HG03565 (cell line): ENCODE results near the gene FAM180B.

Experiments used
- ATAC-seq: cut with Tn5 transposase; IDR thresholded peaks from one replicate; pipeline ENCODE4 v1.9.1; 2021; ENCODE audit warnings: mild to moderate bottlenecking, moderate library complexity; ENCODE audit not compliant: unreplicated experiment

Gene FAM180B

DNA sequence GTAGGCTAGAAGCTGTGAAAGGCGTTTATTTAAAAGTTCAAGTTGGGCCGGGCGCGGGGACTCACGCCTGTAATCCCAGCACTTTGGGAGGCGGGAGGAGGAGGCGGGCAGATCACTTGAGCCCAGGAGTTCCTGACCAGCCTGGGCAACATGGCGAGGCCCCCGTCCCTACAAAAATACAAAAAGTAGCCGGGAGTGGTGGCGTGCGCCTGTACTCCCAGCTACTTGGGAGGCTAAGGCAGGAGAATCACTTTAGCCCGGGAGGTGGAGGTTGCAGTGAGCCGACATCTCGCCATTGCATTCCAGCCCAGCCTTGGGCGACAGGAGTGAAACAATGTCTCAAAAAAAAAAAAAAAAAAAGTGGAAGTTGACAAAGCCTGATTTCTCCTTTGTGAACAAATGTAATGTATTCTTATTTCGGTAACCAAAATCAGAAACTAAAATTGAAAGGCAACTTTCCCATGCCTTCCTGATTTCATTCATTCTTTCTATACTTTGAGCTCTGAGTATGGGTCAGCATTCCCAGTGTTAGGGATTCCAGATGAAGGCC is 20.3 kb upstream of the FAM180B start:
- ATAC-seq: no peak

- no peak for ATAC-seq
Measured at GRCh38 chr11:47569646-47570045, 16.8 kb upstream of the FAM180B start.

DNA sequence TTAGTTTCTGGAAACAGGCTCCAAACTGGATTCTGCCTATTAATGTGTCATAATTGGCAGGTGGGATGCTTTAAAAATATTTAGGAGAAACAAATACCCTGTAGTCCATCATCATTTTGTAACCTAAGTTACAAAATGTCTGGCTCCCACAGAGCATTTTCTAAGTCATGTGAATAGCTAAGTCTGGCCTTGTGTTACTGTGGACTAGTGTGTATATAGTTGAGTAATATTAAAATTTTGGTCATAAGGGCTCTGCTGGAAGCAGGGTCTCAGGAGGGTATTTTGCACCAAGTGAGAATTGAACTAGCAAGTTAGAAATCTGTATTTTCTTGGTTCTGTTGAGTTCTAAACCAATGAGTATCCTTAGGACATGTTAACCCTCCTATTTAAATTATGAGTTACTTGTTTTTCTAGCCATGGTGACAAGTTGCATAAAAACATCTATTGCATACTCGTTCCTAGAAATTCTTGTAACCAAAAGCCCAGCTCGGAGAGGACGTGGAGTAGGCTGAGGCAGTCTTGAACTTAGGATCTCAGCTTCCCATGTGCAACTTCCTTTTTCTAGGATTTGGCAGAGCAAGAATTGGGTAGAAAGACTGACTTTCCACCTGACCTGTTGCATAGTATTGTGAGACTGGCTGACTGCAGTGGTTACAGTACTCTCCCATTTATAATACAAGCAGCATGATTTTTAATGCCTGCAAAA is 15.7 kb upstream of the FAM180B start:
- no peak for ATAC-seq

DNA sequence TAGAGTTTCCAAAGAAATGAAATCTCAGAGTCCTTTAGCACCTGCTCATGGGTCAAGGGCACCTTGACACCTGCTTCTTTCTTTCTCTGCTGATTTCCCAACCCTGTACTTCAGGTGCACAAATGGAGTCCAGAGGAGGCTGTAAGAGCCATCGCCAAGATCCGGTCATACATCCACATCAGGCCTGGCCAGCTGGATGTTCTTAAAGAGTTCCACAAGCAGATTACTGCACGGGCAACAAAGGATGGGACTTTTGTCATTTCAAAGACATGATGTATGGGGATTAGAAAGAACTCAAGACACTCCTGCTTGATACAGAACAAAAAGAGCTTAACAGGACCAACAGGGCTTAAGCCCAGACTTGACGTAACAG is 15.1 kb upstream of the FAM180B start:
- no peak for ATAC-seq

DNA sequence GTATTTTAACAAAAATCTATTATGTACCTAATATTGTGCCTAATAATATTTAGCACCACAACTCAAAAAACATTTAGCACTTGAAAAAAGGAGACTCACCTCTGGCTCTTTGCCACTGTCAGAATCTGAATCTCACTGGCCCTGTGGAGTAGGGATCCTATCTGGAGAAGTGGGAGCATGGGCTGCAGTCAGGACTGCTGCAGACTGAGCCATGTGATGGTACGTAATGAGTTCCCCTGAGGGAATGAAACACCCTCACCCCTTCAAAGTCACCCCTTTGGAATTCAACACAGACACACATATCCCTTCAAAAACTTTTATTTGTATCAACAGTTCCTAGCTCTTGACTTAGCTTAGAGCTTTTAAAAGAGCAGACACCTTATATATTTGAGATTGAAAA is 14.6 kb upstream of the FAM180B start:
- no peak for ATAC-seq

DNA sequence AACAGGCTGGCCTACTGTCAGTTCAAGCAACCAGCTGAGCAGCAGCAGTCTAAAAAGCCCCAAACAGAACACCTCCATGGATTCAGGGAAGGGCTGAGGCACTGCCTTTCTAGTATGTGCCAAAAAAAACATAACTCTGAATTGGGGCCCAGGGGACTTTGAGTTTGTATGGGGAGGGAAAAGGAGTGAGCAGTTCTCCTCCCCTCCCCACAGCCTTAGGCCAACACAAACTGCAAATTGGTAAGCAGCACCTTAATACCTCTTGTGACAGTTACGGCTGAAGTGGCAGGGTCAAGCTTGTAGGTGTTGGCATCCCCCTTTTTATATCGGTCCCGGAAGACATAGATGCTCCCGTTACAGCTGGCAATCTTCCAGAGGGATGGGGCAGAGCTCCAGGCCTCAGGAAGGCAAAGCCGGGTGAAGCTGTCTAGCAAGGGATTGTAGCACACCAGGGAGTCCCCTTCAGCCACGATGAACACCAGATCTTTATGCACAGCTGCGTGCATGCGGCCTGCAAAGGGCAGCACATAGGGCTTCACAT is 13.7 kb upstream of the FAM180B start:
- no peak for ATAC-seq

- ATAC-seq: no peak
Measured at GRCh38 chr11:47573321-47573720, 13.2 kb upstream of the FAM180B start.

- ATAC-seq: no peak
Measured at GRCh38 chr11:47577460-47578041, 8.9 kb upstream of the FAM180B start.

DNA sequence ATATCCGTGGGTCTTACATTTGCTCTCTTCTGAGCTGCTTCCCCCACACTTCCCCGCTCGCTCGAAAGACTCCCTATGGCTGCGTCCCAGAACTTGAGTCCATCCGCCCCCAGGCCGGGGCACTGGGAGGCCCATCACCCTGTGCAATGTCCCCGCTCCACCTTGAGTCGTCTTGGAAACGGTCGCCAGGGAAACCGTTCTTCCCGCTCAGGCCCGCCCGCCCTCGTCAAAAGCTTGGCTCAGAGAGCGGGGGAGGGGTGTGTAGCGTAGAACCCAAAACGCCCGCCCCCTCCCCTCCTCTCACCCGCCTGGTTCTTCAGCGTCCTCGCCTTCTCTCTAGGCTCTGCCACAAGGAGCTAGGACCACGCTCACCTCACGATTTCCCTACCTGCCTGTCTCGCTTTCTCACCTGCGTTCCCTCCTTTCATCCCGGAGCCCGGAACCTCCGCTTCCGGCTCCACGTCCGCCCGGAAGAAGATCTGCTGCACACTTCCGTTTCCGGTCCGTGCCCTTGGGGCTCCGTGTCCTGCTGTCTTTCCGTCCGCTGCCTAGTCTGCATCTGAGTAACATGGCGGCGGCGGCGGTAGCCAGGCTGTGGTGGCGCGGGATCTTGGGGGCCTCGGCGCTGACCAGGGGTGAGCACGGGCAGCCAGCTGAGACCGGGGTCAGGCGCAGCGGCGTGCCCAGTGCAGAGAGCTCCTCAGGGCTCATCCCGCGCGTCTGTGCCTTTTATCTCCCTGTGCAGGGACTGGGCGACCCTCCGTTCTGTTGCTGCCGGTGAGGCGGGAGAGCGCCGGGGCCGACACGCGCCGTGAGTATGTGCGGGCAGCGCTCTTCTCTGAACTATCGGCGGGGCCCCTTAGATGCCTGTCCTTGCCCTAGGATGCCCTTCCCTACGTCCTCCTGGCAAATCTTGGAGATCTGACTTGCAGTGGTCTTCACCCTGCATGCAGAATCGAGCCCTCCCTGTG is 7.7 kb upstream of the FAM180B start, which contains the start of the genes KBTBD4 and NDUFS3:
Gene KBTBD4 (minus strand): TSS at position 447 of the 971 bp plus-strand sequence. CDS start 19 bp downstream, at position 428.
Gene NDUFS3 (plus strand): TSS at position 551 of the 971 bp plus-strand sequence. CDS start 18 bp downstream, at position 569.
- peak; percentile 89 for ATAC-seq

- no peak for ATAC-seq
Measured at GRCh38 chr11:47583844-47584243, 2.6 kb upstream of the FAM180B start.

GRCh38 chr11:47587039-47587716 is 700 bp downstream of the FAM180B start:
- ATAC-seq: no peak

- ATAC-seq: no peak
Measured at GRCh38 chr11:47587723-47588326, 1.3 kb downstream of the FAM180B start.

GRCh38 chr11:47589118-47589517 is 2.6 kb downstream of the FAM180B start:
- no peak for ATAC-seq

DNA sequence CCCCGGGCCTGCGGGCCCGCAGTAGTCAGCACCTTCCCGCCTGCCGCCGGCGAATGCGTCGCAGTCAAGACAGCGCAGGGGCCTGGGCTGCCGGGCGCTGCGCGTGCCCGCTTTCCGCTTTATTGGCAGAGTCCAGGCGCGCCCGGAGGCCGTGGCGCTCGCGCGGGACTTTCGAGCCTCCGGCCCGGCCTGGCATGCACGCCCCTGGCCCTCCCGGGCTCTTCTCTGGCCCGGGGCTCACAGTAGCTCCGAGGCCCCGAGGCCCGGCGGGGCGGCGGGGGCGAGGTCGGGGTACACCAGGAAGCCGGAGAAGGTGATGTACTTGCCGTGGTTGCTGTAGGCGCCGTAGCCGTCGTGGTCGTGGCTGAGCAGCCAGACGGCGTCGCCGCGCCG is 3.1 kb downstream of the FAM180B start:
- ATAC-seq: no peak

- no peak for ATAC-seq
Measured at GRCh38 chr11:47589977-47590861, 3.7 kb downstream of the FAM180B start.

GRCh38 chr11:47591764-47592163 is 5.3 kb downstream of the FAM180B start:
- ATAC-seq: no peak

DNA sequence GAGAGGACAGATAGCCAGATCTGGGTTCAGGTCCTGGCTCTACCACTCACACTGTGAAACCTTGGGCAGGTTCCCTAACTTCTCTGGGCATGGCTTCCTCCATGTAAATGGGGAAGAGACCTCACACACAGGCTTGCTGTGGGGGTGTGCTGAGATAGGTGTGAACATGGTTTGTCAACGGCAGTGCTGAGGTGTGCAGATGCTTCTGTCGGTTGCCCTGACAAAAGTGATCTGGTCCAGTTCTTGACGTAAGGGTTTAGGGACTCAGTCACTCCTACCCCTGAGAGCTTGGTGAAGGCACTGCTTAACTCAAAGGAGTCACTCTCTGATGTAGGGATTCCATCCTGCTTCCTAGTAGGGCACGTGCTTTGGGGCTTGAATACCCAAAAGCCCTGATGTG is 5.8 kb downstream of the FAM180B start:
- ATAC-seq: no peak

- no peak for ATAC-seq
Measured at GRCh38 chr11:47592970-47593369, 6.5 kb downstream of the FAM180B start.

DNA sequence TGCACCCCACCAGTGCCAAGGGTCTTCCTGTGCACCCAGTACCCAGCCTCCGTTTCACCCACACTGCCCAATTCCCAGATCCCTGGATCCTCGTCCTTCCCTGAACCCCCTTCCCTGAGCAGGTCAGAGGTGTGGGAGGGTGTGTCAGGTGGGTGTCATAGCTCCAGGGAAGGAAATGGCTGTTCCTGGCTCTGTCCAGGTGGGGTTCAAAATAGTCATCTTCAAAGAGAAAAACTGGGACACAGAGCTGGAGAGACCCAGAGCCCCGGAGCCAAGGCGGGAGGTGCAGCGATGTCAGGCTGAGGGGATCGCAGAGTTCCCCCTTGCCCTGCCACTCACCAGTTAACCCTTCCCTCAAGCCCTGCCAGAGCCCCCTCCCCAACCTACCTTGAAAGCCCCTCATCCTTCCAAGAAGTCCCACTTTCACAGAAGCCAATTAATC is 7.0 kb downstream of the FAM180B start:
- ATAC-seq: no peak
